Measurements from ENCODE around the gene CELA3A.
"Not testable (repeated sequence)": the region's sequence is repeated elsewhere in the genome, so short reads cannot be mapped to it uniquely, and the experiment has no call there.

CELA3A gene

GRCh38 chr1:21981253-21981652 lies 20.2 kb upstream of the CELA3A start:
- not testable (repeated sequence) for DNase-seq (ENCODE audit: low read depth in 1 of 2, low spot score in 1 of 2)

- not testable (repeated sequence) for DNase-seq (ENCODE audit: low read depth in 1 of 2, low spot score in 1 of 2)
Measured at GRCh38 chr1:21982122-21982521, 19.3 kb upstream of the CELA3A start.

- DNase-seq (ENCODE audit: low read depth in 1 of 2, low spot score in 1 of 2): not testable (repeated sequence)
Measured at GRCh38 chr1:21983539-21983938, 17.9 kb upstream of the CELA3A start.

DNA sequence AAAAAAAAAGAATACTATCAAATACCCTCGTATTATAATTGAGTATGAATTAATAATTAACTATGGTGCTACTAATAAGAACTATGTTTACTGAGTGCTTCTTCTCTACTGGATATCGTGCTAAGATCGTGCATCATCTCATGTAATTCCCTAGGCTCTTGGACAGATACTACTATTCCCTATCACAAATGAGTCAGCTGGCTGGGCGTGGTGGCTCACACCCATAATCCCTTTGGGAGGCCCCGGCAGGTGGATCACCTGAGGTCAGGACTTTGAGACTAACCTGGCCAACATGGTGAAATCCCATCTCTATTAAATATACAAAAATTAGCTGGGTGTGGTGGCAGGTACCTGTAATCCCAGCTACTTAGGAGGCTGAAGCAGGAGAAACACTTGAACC lies 15.6 kb upstream of the CELA3A start:
- DNase-seq (ENCODE audit: low read depth in 1 of 2, low spot score in 1 of 2): not testable (repeated sequence)

DNA sequence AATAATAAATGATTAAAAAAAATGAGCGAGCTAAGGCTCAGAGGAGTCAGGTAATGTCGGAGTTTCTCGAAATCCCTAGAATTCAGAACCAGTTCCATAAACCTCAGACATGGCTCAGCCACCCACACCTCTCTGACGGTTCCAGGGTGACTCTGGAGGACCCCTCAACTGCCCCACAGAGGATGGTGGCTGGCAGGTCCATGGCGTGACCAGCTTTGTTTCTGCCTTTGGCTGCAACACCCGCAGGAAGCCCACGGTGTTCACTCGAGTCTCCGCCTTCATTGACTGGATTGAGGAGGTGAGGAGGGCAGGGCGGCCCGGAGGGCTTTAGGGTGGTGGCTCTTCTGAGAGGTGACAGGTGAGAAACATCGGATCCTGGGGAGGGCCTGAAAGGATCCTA lies 15.1 kb upstream of the CELA3A start:
- DNase-seq (ENCODE audit: low read depth in 1 of 2, low spot score in 1 of 2): not testable (repeated sequence)

DNA sequence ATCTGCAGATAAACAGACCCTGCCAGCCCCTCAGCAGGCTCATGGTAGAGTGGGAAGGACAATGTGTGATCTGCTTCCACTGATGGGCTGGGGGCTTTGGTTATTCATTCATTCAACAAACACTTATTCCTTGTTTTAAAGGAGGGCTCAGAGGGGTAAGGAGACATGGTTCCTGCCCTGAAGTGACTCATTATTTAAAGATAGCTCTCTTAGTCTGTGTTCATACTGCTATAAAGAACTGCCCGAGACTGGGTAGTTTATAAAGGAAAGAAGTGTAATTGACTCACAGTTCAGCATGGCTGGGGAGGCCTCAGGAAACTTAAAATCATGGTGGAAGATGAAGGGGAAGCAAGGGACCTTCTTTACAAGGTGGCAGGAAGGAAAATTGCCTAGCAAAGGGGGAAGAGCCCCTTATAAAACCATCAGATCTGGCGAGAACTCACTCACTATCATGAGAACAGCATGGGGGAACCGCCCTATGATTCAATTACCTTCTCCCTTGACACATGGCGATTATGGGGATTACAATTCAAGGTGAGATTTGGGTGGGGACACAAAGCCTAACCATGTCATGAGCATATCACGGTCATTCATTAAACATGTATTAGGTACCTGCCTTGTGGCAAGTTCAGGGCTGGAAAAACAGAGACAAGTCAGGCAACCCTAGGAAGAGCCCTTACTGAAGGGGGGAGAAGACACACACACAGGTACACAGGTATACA lies 11.6 kb upstream of the CELA3A start:
- DNase-seq (ENCODE audit: low read depth in 1 of 2, low spot score in 1 of 2): not testable (repeated sequence)

DNA sequence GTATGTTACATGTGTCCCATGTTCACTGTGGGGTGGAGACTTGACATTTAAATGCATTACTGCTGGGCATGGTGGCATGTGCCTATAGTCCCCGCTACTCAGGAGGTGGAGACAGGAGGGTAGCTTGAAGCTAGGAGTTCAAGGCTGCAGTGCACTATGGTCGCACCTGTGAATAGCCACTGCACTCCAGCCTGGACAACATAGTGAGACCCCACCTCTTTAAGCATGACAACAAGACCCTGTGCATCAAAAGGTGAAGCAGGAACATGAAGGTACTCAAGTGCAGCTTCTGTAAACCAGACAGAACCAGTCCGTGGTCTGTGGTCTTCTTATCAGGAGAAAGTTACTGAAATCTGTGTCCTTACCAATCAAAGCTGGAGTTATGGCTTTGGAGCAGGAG lies 9.3 kb upstream of the CELA3A start:
- DNase-seq (ENCODE audit: low read depth in 1 of 2, low spot score in 1 of 2): not testable (repeated sequence)

- not testable (repeated sequence) for DNase-seq (ENCODE audit: low read depth in 1 of 2, low spot score in 1 of 2)
Measured at GRCh38 chr1:21994716-21995115, 6.7 kb upstream of the CELA3A start.

DNA sequence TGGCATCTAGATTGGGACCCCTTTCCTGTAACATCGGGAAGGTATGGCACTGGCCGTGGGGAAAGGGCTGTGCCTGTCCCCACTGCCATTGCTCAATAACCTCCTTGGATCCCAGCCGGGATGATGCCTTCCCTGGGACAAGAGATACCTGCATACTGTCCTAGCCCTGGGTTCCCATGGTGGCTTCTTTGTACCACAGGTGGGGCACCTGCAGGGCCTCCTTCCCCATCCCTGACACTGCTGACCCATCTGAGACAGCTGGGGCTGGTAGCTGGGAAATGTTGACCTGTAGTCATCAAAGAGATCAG lies 4.8 kb upstream of the CELA3A start:
- DNase-seq (ENCODE audit: low read depth in 1 of 2, low spot score in 1 of 2): not testable (repeated sequence)

GRCh38 chr1:21997891-21998623 lies 3.4 kb upstream of the CELA3A start:
- not testable (repeated sequence) for DNase-seq (ENCODE audit: low read depth in 1 of 2, low spot score in 1 of 2)

DNA sequence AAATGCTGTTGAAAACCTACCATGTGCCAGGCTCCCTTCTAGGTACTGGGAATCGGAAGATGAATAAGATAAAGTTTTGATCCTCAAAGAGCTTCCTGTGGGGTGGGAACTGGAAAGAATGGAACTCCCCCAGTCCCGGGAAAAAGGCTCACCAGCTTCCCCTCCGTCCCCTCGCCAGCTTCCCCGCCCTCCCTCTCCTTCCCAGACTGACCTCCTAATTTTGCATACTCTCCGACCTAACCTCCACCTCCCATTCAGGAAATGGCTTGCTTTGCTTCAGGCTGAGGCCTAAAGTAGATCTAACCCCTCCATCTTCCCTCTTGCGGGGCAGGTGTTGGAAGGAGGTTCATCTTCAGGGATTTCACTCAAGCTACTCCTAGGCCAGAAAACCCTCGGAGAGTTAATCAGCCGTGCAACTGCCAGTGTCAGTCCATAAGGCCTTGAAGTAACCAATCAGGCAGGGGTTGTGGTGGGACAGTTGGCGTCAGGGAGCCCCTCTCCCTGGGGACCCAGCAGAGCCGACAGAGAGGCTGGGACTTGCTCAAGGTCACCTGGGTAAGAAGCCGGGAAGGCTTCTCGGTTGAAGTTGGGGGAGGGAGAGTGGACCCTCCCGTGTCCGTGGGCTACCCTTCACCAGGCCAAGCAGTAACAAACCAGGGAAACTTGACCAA lies 2.7 kb upstream of the CELA3A start:
- DNase-seq (ENCODE audit: low read depth in 1 of 2, low spot score in 1 of 2): not testable (repeated sequence)

GRCh38 chr1:21999645-22000044 lies 1.8 kb upstream of the CELA3A start:
- DNase-seq (ENCODE audit: low read depth in 1 of 2, low spot score in 1 of 2): not testable (repeated sequence)

GRCh38 chr1:22002461-22002860 lies 1.0 kb downstream of the CELA3A start:
- DNase-seq (ENCODE audit: low read depth in 1 of 2, low spot score in 1 of 2): not testable (repeated sequence)

DNA sequence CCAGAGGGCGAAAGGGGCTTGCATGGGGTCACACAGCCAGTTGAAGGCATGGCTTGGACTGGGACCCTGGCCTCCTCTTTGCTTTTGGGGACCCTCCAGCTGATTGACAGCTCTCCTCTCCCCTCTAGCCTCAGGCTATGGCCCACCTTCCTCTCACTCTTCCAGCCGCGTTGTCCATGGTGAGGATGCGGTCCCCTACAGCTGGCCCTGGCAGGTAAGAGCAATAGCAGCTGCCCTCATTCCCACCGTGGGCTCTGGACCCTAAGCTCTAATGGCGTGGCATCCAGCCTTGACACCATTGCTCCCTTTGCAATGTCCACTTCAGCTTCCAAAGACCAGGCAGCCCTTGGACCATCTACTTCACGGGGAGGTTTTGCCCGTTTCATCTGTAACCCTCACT lies 1.4 kb downstream of the CELA3A start:
- DNase-seq (ENCODE audit: low read depth in 1 of 2, low spot score in 1 of 2): not testable (repeated sequence)

GRCh38 chr1:22003959-22004358 lies 2.5 kb downstream of the CELA3A start:
- not testable (repeated sequence) for DNase-seq (ENCODE audit: low read depth in 1 of 2, low spot score in 1 of 2)

- DNase-seq (ENCODE audit: low read depth in 1 of 2, low spot score in 1 of 2): not testable (repeated sequence)
Measured at GRCh38 chr1:22005261-22006149, 4.0 kb downstream of the CELA3A start.

DNA sequence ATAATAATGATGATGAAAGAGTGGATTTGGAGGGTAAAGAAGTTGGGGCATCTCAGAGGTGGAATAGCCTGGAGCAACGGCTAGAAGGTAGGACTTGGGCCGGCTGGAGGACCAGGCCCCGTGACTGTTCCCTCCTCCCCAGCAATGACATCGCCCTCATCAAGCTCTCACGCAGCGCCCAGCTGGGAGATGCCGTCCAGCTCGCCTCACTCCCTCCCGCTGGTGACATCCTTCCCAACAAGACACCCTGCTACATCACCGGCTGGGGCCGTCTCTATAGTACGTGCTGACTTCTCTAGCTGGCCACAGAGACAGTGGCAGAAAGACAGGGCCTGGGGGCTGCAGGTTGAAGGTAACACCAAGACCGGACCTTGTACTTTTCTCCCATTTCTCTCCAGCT lies 5.3 kb downstream of the CELA3A start:
- DNase-seq (ENCODE audit: low read depth in 1 of 2, low spot score in 1 of 2): not testable (repeated sequence)

GRCh38 chr1:22007262-22007661 lies 5.8 kb downstream of the CELA3A start:
- DNase-seq (ENCODE audit: low read depth in 1 of 2, low spot score in 1 of 2): not testable (repeated sequence)

- not testable (repeated sequence) for DNase-seq (ENCODE audit: low read depth in 1 of 2, low spot score in 1 of 2)
Measured at GRCh38 chr1:22009566-22009965, 8.1 kb downstream of the CELA3A start.

DNA sequence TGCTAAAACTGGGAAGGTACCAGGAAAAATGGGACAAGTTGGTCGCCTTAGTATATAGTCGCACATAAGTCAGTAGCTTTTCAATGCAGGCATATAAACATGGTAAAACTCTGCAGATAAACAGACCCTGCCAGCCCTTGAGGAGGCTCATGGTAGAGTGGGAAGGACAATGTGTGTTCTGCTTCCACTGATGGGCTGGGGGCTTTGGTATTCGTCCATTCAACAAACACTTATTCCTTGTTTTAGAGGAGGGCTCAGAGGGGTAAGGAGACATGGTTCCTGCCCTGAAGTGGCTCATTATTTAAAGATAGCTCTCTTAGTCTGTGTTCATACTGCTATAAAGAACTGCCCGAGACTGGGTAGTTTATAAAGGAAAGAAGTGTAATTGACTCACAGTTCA lies 11.3 kb downstream of the CELA3A start:
- not testable (repeated sequence) for DNase-seq (ENCODE audit: low read depth in 1 of 2, low spot score in 1 of 2)

All from stimulated activated CD4-positive, alpha-beta T cell treated with anti-CD3 and anti-CD28 coated beads, Interleukin-15, amount 100 ng/mL, for 1 hour (primary cell).